ENCODE data around the gene NFIX. TPM values are rescaled to one million over a fixed set of nuclear protein-coding genes. Genes with fewer than 3 reads are reported as not detected.

The NFIX gene
- total and polyA plus RNA-seq, 2 donors (not counting 1 experiment from before 2014, with no cell fraction given), result 0.69 to 5.6 TPM

DNA sequence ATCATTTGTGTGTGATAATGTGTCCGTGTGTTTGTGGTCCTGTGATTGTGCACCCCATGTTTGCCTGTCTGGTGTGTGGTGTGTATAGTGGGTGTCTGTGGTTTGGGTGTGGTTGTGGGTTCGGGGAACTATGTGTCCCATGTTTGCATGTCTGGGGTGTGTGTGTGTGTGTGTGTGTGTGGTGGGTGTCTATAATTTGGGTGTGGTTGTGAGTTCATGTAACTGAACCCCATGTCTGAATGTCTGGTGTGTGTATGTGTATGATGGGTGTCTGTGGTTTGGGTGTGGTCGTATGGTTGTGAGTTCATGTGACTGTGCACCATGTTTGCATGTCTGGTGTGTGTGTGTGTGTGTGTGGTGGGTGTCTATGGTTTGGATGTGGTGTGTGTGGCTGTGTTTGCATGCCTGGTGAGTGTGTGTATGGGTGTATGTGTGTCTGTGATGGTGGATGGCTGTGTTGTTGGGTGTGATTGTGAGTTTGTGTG lies 11.1 kb upstream of the NFIX start:
- Mint-ChIP-seq H3K27me3 (peaks cover 4% of the 10 kb centered on the region), H3K9me3 (ENCODE audit: insufficient read depth) (no peaks in the 10 kb centered on the region), H3K27ac (no peak overlapping the region), H3K4me3 (no peak overlapping the region), H3K4me1 (peaks cover 15% of the 10 kb centered on the region)
- intact Hi-C loops (cut with micrococcal nuclease), result loop anchor here (5.0 kb wide), 1 partner anchor 763 kb away; a partner anchor contains a TSS
- H3K9ac ChIP-seq (ENCODE audit: low read length), result no peak overlapping the region
- no peaks in the 10 kb centered on the region for H3K9me3 ChIP-seq (ENCODE audit: control extremely low read depth in 1 of 3, control insufficient read depth in 2 of 3, insufficient read depth in 1 of 3, low read length in 2 of 3)
- DNase-seq, result peak; percentile 45
- CTCF ChIA-PET, result interaction anchor here (0.9 to 12.5 kb wide), 6 partner anchors 19 to 121 kb away, joined by 3 to 285 read pairs (median 9); no protein-coding TSS in a partner anchor
- POLR2A ChIA-PET, result interaction anchor here (0.5 to 1.3 kb wide), 3 partner anchors 10 to 111 kb away, joined by 3 to 4 read pairs (median 3); no protein-coding TSS in a partner anchor
- H3K79me2 ChIP-seq (ENCODE audit: control insufficient read depth, insufficient read depth, low read length), result no peaks in the 10 kb centered on the region
- no peaks in the 10 kb centered on the region for H3K36me3 ChIP-seq (replicated peaks in 1 of 2; ENCODE audit: control extremely low read depth in 1 of 2, control insufficient read depth in 1 of 2, extremely low read depth in 1 of 2, insufficient read depth in 2 of 2, low read length in 1 of 2)
- H3K4me2 ChIP-seq (replicated peaks; ENCODE audit: low read depth, low read length, poor library complexity, severe bottlenecking), result peak overlapping the region; percentile 91
- no peaks in the 10 kb centered on the region for H4K20me1 ChIP-seq (ENCODE audit: control insufficient read depth, insufficient read depth, low read length, poor library complexity, severe bottlenecking)
- H2AFZ ChIP-seq (ENCODE audit: insufficient read depth, low read depth, low read length, poor library complexity, severe bottlenecking), result no peak overlapping the region
- peaks cover 30 to 43% of the 10 kb centered on the region in 2 donors for H3K4me1 ChIP-seq (ENCODE audit: control insufficient read depth in 2 of 2, insufficient read depth in 2 of 2, low read length in 2 of 2)
- TF ChIP-seq, protein P1, sequence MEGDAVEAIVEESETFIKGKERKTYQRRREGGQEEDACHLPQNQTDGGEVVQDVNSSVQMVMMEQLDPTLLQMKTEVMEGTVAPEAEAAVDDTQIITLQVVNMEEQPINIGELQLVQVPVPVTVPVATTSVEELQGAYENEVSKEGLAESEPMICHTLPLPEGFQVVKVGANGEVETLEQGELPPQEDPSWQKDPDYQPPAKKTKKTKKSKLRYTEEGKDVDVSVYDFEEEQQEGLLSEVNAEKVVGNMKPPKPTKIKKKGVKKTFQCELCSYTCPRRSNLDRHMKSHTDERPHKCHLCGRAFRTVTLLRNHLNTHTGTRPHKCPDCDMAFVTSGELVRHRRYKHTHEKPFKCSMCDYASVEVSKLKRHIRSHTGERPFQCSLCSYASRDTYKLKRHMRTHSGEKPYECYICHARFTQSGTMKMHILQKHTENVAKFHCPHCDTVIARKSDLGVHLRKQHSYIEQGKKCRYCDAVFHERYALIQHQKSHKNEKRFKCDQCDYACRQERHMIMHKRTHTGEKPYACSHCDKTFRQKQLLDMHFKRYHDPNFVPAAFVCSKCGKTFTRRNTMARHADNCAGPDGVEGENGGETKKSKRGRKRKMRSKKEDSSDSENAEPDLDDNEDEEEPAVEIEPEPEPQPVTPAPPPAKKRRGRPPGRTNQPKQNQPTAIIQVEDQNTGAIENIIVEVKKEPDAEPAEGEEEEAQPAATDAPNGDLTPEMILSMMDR (IDR thresholded peaks at IDR 0.05), result no peak
- no peak for TF ChIP-seq EZH2 (IDR thresholded peaks at IDR 0.05; ENCODE audit: borderline replicate concordance, insufficient read depth, low read depth, low read length, poor library complexity, severe bottlenecking)
- H3K4me3 ChIP-seq (ENCODE audit: control extremely low read depth in 1 of 5, extremely low read depth in 1 of 5, insufficient read depth in 1 of 5, low read depth in 2 of 5, low read length in 4 of 5), result no peak overlapping the region
- ATAC-seq (ENCODE audit: low read depth), result no peak
- WGBS (ENCODE audit: insufficient coverage), result 74% methylated on average over 3 of the region's 3 CpGs
- no peak overlapping the region for H3K27ac ChIP-seq (ENCODE audit: low read length in 2 of 2)
- peaks cover 0 to 10% (median 2%) of the 10 kb centered on the region in 4 experiments for H3K27me3 ChIP-seq (replicated peaks in 1 of 4; ENCODE audit: control extremely low read depth in 1 of 4, control insufficient read depth in 3 of 4, insufficient read depth in 4 of 4, low read length in 3 of 4)

GRCh38 chr19:12984683-12985048 lies 10.6 kb upstream of the NFIX start:
- ChIA-PET CTCF (interaction anchor here (1.7 to 12.5 kb wide), 4 partner anchors 20 to 120 kb away, joined by 6 to 285 read pairs (median 36); no protein-coding TSS in a partner anchor), POLR2A (interaction anchor here (0.7 to 1.3 kb wide), 2 partner anchors 9 to 109 kb away, joined by 3 to 4 read pairs; no protein-coding TSS in a partner anchor)
- intact Hi-C loops (cut with micrococcal nuclease), result loop anchor here (5.0 kb wide), 1 partner anchor 763 kb away; a partner anchor contains a TSS
- WGBS (ENCODE audit: insufficient coverage), result 38% methylated on average over 7 of the region's 10 CpGs
- H3K79me2 ChIP-seq (ENCODE audit: control insufficient read depth, insufficient read depth, low read length), result no peaks in the 10 kb centered on the region
- no peak for DNase-seq
- peaks cover 13% of the 10 kb centered on the region for H3K4me1 Mint-ChIP-seq
- no peaks in the 10 kb centered on the region for H3K36me3 ChIP-seq (replicated peaks in 1 of 2; ENCODE audit: control extremely low read depth in 1 of 2, control insufficient read depth in 1 of 2, extremely low read depth in 1 of 2, insufficient read depth in 2 of 2, low read length in 1 of 2)
- H3K9me3 Mint-ChIP-seq (ENCODE audit: insufficient read depth), result no peaks in the 10 kb centered on the region
- no peak overlapping the region for H3K4me3 ChIP-seq (ENCODE audit: control extremely low read depth in 1 of 5, extremely low read depth in 1 of 5, insufficient read depth in 1 of 5, low read depth in 2 of 5, low read length in 4 of 5)
- no peak overlapping the region for H3K27ac ChIP-seq (ENCODE audit: low read length in 2 of 2)
- TF ChIP-seq EZH2 (IDR thresholded peaks at IDR 0.05; ENCODE audit: borderline replicate concordance, insufficient read depth, low read depth, low read length, poor library complexity, severe bottlenecking), result no peak
- TF ChIP-seq, protein P1 (IDR thresholded peaks at IDR 0.05), result no peak
- H2AFZ ChIP-seq (ENCODE audit: insufficient read depth, low read depth, low read length, poor library complexity, severe bottlenecking), result no peak overlapping the region
- no peaks in the 10 kb centered on the region for H4K20me1 ChIP-seq (ENCODE audit: control insufficient read depth, insufficient read depth, low read length, poor library complexity, severe bottlenecking)
- peak overlapping the region; percentile 7 for H3K4me3 Mint-ChIP-seq
- H3K4me2 ChIP-seq (replicated peaks; ENCODE audit: low read depth, low read length, poor library complexity, severe bottlenecking), result peak overlapping the region; percentile 91
- H3K27ac Mint-ChIP-seq, result peak overlapping the region; percentile 39
- ATAC-seq (ENCODE audit: low read depth), result no peak
- peaks cover 30 to 43% of the 10 kb centered on the region in 2 donors for H3K4me1 ChIP-seq (ENCODE audit: control insufficient read depth in 2 of 2, insufficient read depth in 2 of 2, low read length in 2 of 2)
- H3K9ac ChIP-seq (ENCODE audit: low read length), result no peak overlapping the region
- peaks cover 4% of the 10 kb centered on the region for H3K27me3 Mint-ChIP-seq
- H3K27me3 ChIP-seq (replicated peaks in 1 of 4; ENCODE audit: control extremely low read depth in 1 of 4, control insufficient read depth in 3 of 4, insufficient read depth in 4 of 4, low read length in 3 of 4), result peaks cover 0 to 10% (median 2%) of the 10 kb centered on the region in 4 experiments
- H3K9me3 ChIP-seq (ENCODE audit: control extremely low read depth in 1 of 3, control insufficient read depth in 2 of 3, insufficient read depth in 1 of 3, low read length in 2 of 3), result no peaks in the 10 kb centered on the region
